Skeletal muscle cell (primary cell): ENCODE measurements around the gene GJA5.

Experiments
- DNase-seq: peaks from one replicate; pipeline ENCODE4 v3.0.0-alpha.2; 2010; ENCODE audit warnings: low read depth
- H3K4me3 ChIP-seq: 2 replicates; pipeline ENCODE4 v1.5.1; 2011; ENCODE audit warnings: low read depth, mild to moderate bottlenecking, control low read depth, low read length, moderate library complexity

Gene GJA5

GRCh38 chr1:147768582-147768981 is 8.2 kb upstream of the GJA5 start:
- no peak for DNase-seq
- H3K4me3 ChIP-seq, result no peak overlapping the region

GRCh38 chr1:147768101-147768500 is 7.7 kb upstream of the GJA5 start:
- DNase-seq, result no peak

GRCh38 chr1:147762233-147763024 is 2.0 kb upstream of the GJA5 start:
- H3K4me3 ChIP-seq, result no peak overlapping the region
- DNase-seq, result no peak

More at GRCh38 chr1:147768101-147768500, 7.7 kb upstream of the GJA5 start:
- H3K4me3 ChIP-seq, result no peak overlapping the region

- no peak overlapping the region for H3K4me3 ChIP-seq
- no peak for DNase-seq
These were observed 1.9 kb downstream of the GJA5 start for GRCh38 chr1:147758379-147759100.

- DNase-seq, result no peak
- no peak overlapping the region for H3K4me3 ChIP-seq
These were observed 3.1 kb downstream of the GJA5 start for GRCh38 chr1:147757015-147757990.

- DNase-seq, result no peak
- no peak overlapping the region for H3K4me3 ChIP-seq
These were observed 4.1 kb downstream of the GJA5 start for GRCh38 chr1:147756341-147756740.

- H3K4me3 ChIP-seq, result no peak overlapping the region
- DNase-seq, result no peak
These were observed 5.7 kb downstream of the GJA5 start for GRCh38 chr1:147754661-147755060.

- DNase-seq, result no peak
- H3K4me3 ChIP-seq, result no peak overlapping the region
These were observed 7.3 kb downstream of the GJA5 start for GRCh38 chr1:147753081-147753480.

GRCh38 chr1:147752511-147752910 is 7.9 kb downstream of the GJA5 start:
- no peak overlapping the region for H3K4me3 ChIP-seq
- no peak for DNase-seq

GRCh38 chr1:147751346-147751745 is 9.1 kb downstream of the GJA5 start:
- H3K4me3 ChIP-seq, result no peak overlapping the region
- no peak for DNase-seq

- no peak overlapping the region for H3K4me3 ChIP-seq
- no peak for DNase-seq
These were observed 9.7 kb downstream of the GJA5 start for GRCh38 chr1:147750618-147751217.

GRCh38 chr1:147749792-147750191 is 10.6 kb downstream of the GJA5 start:
- no peak for DNase-seq
- H3K4me3 ChIP-seq, result no peak overlapping the region

- no peak overlapping the region for H3K4me3 ChIP-seq
- DNase-seq, result no peak
These were observed 11.6 kb downstream of the GJA5 start for GRCh38 chr1:147748676-147749350.

GRCh38 chr1:147747966-147748365 is 12.4 kb downstream of the GJA5 start:
- no peak overlapping the region for H3K4me3 ChIP-seq
- DNase-seq, result no peak

- no peak for DNase-seq
- no peak overlapping the region for H3K4me3 ChIP-seq
These were observed 15.1 kb downstream of the GJA5 start for GRCh38 chr1:147745271-147745670.

- H3K4me3 ChIP-seq, result no peak overlapping the region
- no peak for DNase-seq
These were observed 19.3 kb downstream of the GJA5 start for GRCh38 chr1:147741065-147741464.

- no peak for DNase-seq
These were observed 20.0 kb downstream of the GJA5 start for GRCh38 chr1:147740391-147740790.

GRCh38 chr1:147738739-147739476 is 21.5 kb downstream of the GJA5 start:
- no peak overlapping the region for H3K4me3 ChIP-seq
- DNase-seq, result no peak

More at GRCh38 chr1:147740391-147740790, 20.0 kb downstream of the GJA5 start:
- no peak overlapping the region for H3K4me3 ChIP-seq
